A549 (cell line): Measurements from ENCODE around the gene LUZP2. TPM values are rescaled to one million over a fixed set of nuclear protein-coding genes. Genes with fewer than 3 reads are reported as not detected.

ENCODE experiments used
- ATAC-seq, 2 experiments: fragments of 200-7000 bp in 1 of 2; fragments of >200 bp in 1 of 2; cut with Nextera tagmentation in 1 of 2; cut with Tn5 transposase in 1 of 2; 3 replicates each; pipeline versions ENCODE4 v1.8.0 to v1.9.1; 2018 to 2020; ENCODE audit warnings: mild to moderate bottlenecking in 1 of 2, moderate library complexity in 1 of 2
- CTCF ChIA-PET: fragments of 300-600 bp; sonication (Branson Sonifier 250); formaldehyde crosslinking; extraction: SDS; loops from one replicate; lab custom pipeline; 2021; ENCODE audit warnings: antibody characterized with exemption, inconsistent platforms; lab: Yijun Ruan, JAX
- POLR2A ChIA-PET: fragments of 350-600 bp; formaldehyde crosslinking; extraction: SDS; loops from one replicate; lab custom pipeline; 2021; ENCODE audit warnings: antibody characterized with exemption, inconsistent platforms; lab: Yijun Ruan, JAX
- DNase-seq, 2 experiments: peaks; one replicate each; pipeline versions ENCODE4 v3.0.0 to v3.0.0-alpha.2; 2011 to 2016; ENCODE audit warnings: low read depth in 1 of 2, low spot score in 1 of 2
- FAIRE-seq: peaks from 2 replicates; lab custom pipeline; 2011; peaks lifted over from hg19 to GRCh38; lab: Jason Lieb, UNC
- H3K27ac ChIP-seq, 2 experiments: fragments of >200 bp; sonication (Bioruptor Twin); formaldehyde crosslinking; 3 replicates each; pipeline ENCODE4 v1.5.1; 2016 to 2017
- H3K4me1 ChIP-seq: fragments of >200 bp; sonication (Bioruptor Twin); formaldehyde crosslinking; 3 replicates; pipeline ENCODE4 v1.6.1; 2016
- H3K4me2 ChIP-seq: fragments of >200 bp; sonication (Bioruptor Twin); formaldehyde crosslinking; 3 replicates; pipeline ENCODE4 v1.6.1; 2016
- H3K4me3 ChIP-seq: fragments of >200 bp; sonication (Bioruptor Twin); formaldehyde crosslinking; 3 replicates; pipeline ENCODE4 v1.5.1; 2016
- H3K9me3 ChIP-seq: fragments of >200 bp; sonication (Bioruptor Twin); formaldehyde crosslinking; 3 replicates; pipeline ENCODE4 v1.6.1; 2016
- BCL3 ChIP-seq: fragments of >200 bp; sonication (Bioruptor Twin); formaldehyde crosslinking; IDR thresholded peaks from 3 replicates; pipeline ENCODE4 v1.6.1; 2016
- CBX2 ChIP-seq: fragments of 200-600 bp; sonication (generic); IDR thresholded peaks from 2 replicates; pipeline ENCODE4 v1.6.1; 2016; ENCODE audit warnings: low read depth, mild to moderate bottlenecking, borderline replicate concordance
- CBX8 ChIP-seq: fragments of 200-600 bp; sonication (generic); IDR thresholded peaks from 2 replicates; pipeline ENCODE4 v1.6.1; 2016
- CEBPB ChIP-seq, 2 experiments: fragments of >200 bp in 1 of 2; sonication (Bioruptor Twin) in 1 of 2; formaldehyde crosslinking in 1 of 2; IDR thresholded peaks; 2 replicates each; pipeline ENCODE4 v1.6.1; 2012 to 2016
- EHF ChIP-seq: fragments of 250-450 bp; sonication (Bioruptor Pico); IDR thresholded peaks from 2 replicates; pipeline ENCODE4 v1.5.0; 2020; ENCODE audit warnings: mild to moderate bottlenecking
- EHMT2 ChIP-seq: fragments of 200-600 bp; sonication (generic); IDR thresholded peaks from 2 replicates; pipeline ENCODE4 v1.6.1; 2016; ENCODE audit warnings: antibody characterized with exemption, low read depth, mild to moderate bottlenecking, moderate library complexity
- EP300 ChIP-seq, 2 experiments: fragments of >200 bp; sonication (Bioruptor Twin); formaldehyde crosslinking; IDR thresholded peaks; 2 replicates in 1 of 2; 3 replicates in 1 of 2; pipeline ENCODE4 v1.6.1; 2016 to 2017
- ESRRA ChIP-seq: fragments of 150-350 bp; IDR thresholded peaks from 2 replicates; pipeline ENCODE4 v1.6.1; 2014; ENCODE audit warnings: mild to moderate bottlenecking, low read length, borderline replicate concordance
- FOSL2 ChIP-seq, 2 experiments: fragments of 450-650 bp in 1 of 2; fragments of >200 bp in 1 of 2; sonication (Bioruptor Twin) in 1 of 2; formaldehyde crosslinking; IDR thresholded peaks; 2 replicates each; pipeline versions ENCODE4 v1.5.0 to v1.6.1; 2016 to 2020; ENCODE audit warnings: mild to moderate bottlenecking in 1 of 2, moderate library complexity in 1 of 2
- FOXS1 ChIP-seq: fragments of 250-450 bp; sonication (Bioruptor Pico); IDR thresholded peaks from 2 replicates; pipeline ENCODE4 v1.5.0; 2020; ENCODE audit warnings: mild to moderate bottlenecking, moderate library complexity
- HDAC2 ChIP-seq: fragments of 200-600 bp; sonication (generic); IDR thresholded peaks from 2 replicates; pipeline ENCODE4 v1.6.1; 2016
- HEYL ChIP-seq: fragments of 250-450 bp; sonication (Bioruptor Pico); IDR thresholded peaks from 2 replicates; pipeline ENCODE4 v1.8.0; 2021; ENCODE audit warnings: mild to moderate bottlenecking, moderate library complexity
- HOXB13 ChIP-seq: fragments of 250-450 bp; sonication (Bioruptor Pico); IDR thresholded peaks from 2 replicates; pipeline ENCODE4 v1.5.0; 2020; ENCODE audit warnings: low read depth, mild to moderate bottlenecking, moderate library complexity
- HOXB5 ChIP-seq: fragments of 250-450 bp; sonication (Bioruptor Pico); IDR thresholded peaks from 2 replicates; pipeline ENCODE4 v1.5.0; 2020; ENCODE audit warnings: mild to moderate bottlenecking, moderate library complexity
- JUN ChIP-seq, 2 experiments: fragments of >200 bp; sonication (Bioruptor Twin); formaldehyde crosslinking; IDR thresholded peaks; 2 replicates in 1 of 2; 3 replicates in 1 of 2; pipeline ENCODE4 v1.6.1; 2016 to 2017
- MAZ ChIP-seq: fragments of 150-350 bp; IDR thresholded peaks from 2 replicates; pipeline ENCODE4 v1.6.1; 2014; ENCODE audit warnings: antibody characterized with exemption, low read depth, low read length, borderline replicate concordance
- MYC ChIP-seq: IDR thresholded peaks from 2 replicates; pipeline ENCODE4 v1.6.1; 2012; ENCODE audit warnings: mild to moderate bottlenecking, inconsistent platforms, low read length, improper control_type of control experiment, borderline replicate concordance
- NPAS2 ChIP-seq: fragments of 250-450 bp; sonication (Bioruptor Pico); IDR thresholded peaks from 2 replicates; pipeline ENCODE4 v1.8.0; 2022; ENCODE audit warnings: mild to moderate bottlenecking, moderate library complexity, borderline replicate concordance
- NR3C1 ChIP-seq: fragments of >200 bp; sonication (Bioruptor Twin); formaldehyde crosslinking; IDR thresholded peaks from 3 replicates; pipeline ENCODE4 v1.6.1; 2017
- RFX5 ChIP-seq: fragments of 450-650 bp; IDR thresholded peaks from 2 replicates; pipeline ENCODE4 v1.7.1; 2014; ENCODE audit warnings: antibody characterized with exemption, mild to moderate bottlenecking, moderate library complexity
- SREBF2 ChIP-seq: fragments of 450-650 bp; IDR thresholded peaks from 2 replicates; pipeline ENCODE4 v1.6.1; 2014; ENCODE audit warnings: mild to moderate bottlenecking, moderate library complexity
- TP53 ChIP-seq: fragments of 250-450 bp; sonication (Bioruptor Pico); IDR thresholded peaks from 2 replicates; pipeline ENCODE4 v1.5.0; 2021; ENCODE audit warnings: mild to moderate bottlenecking, moderate library complexity
- ZC3H11A ChIP-seq: fragments of 450-650 bp; IDR thresholded peaks from 2 replicates; pipeline ENCODE4 v1.6.1; 2014; ENCODE audit warnings: antibody characterized with exemption, mild to moderate bottlenecking
- ZFP36 ChIP-seq: fragments of 450-650 bp; IDR thresholded peaks from 2 replicates; pipeline ENCODE4 v1.6.1; 2014; ENCODE audit warnings: borderline replicate concordance; ENCODE audit not compliant: partially characterized antibody
- WGBS: methylation state at CpG from one replicate; pipeline ENCODE4 v1.1.6; 2017; ENCODE audit errors: missing lambda C conversion rate; 5-methylcytosine and 5-hydroxymethylcytosine counted together
- polyA plus RNA-seq, 4 experiments: library from polyadenylated mRNA; depleted of rRNA in 3 of 4; stranded (reverse); fragments of >200 nt; fragmentation: RNase III in 1 of 4; extraction: RNeasy Plus Mini Kit Qiagen cat#74134 plus additional on column Dnase treatment in 1 of 4; gene quantifications; 2 replicates in 3 of 4; 3 replicates in 1 of 4; pipeline ENCODE4 v1.2.3, GENCODE V29; 2011 to 2017
- TF ChIP-seq, protein P1 (sequence below): fragments of 200-600 bp; sonication (generic); IDR thresholded peaks from 2 replicates; pipeline ENCODE4 v1.6.1; 2016; ENCODE audit warnings: antibody characterized with exemption, mild to moderate bottlenecking, moderate library complexity
- TF ChIP-seq, protein P2 (sequence below): fragments of 150-350 bp; IDR thresholded peaks from 2 replicates; pipeline ENCODE4 v1.6.1; 2014; ENCODE audit warnings: low read depth, mild to moderate bottlenecking, low read length
- TF ChIP-seq, protein P3 (sequence below): IDR thresholded peaks from 2 replicates; pipeline ENCODE4 v1.6.1; 2012

Gene LUZP2
- polyA plus RNA-seq, 2 of the 4 experiments (the other 2 are of a cell fraction): not detected

DNA sequence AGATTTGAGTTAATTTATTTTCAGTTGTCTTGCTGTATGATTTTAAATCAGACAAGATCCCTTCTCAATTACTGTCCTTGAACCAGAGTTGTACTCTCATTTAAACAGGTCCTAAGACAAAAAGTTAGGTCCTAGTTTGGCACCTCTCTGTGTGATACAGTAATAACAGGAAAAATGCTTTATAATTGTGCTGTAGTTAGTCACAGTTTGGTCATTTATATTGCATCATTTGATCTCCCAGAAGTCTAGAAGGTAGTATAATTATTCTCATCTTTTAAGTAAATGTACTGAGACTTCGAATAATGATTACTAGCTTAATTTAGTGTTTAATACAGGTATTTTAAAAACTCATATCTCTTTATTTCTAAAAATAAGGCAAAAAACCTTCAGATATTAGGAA, 18.1 kb upstream of the LUZP2 start:
- CTCF ChIA-PET: no interaction called here
- 0% methylated on average over 1 of the region's 1 CpG for WGBS
- POLR2A ChIA-PET: no interaction called here
- Histone ChIP-seq H3K4me1 (no peaks in the 10 kb centered on the region), H3K9me3 (no peaks in the 10 kb centered on the region), H3K4me2 (no peak overlapping the region), H3K4me3 (no peak overlapping the region), H3K27ac (no peak overlapping the region)
- FAIRE-seq: no peak
- DNase-seq: no peak
- no peak for ATAC-seq
- TF ChIP-seq EP300 (IDR thresholded peaks at IDR 0.05) (no peak), NR3C1 (no peak), HDAC2 (no peak), CBX8 (no peak), CEBPB (IDR thresholded peaks at IDR 0.05) (no peak), BCL3 (no peak), RFX5 (no peak), HEYL (CRISPR knock-in tag) (no peak), EHMT2 (no peak), EHF (CRISPR knock-in tag) (no peak), HOXB13 (CRISPR knock-in tag) (no peak), FOXS1 (CRISPR knock-in tag) (no peak), NPAS2 (CRISPR knock-in tag) (no peak), JUN (IDR thresholded peaks at IDR 0.05) (no peak), SREBF2 (no peak), FOSL2 (IDR thresholded peaks at IDR 0.05) (no peak), FOSL2 (CRISPR knock-in tag; IDR thresholded peaks at IDR 0.05) (no peak), ZC3H11A (no peak), MYC (no peak)
- TF ChIP-seq, protein P1, sequence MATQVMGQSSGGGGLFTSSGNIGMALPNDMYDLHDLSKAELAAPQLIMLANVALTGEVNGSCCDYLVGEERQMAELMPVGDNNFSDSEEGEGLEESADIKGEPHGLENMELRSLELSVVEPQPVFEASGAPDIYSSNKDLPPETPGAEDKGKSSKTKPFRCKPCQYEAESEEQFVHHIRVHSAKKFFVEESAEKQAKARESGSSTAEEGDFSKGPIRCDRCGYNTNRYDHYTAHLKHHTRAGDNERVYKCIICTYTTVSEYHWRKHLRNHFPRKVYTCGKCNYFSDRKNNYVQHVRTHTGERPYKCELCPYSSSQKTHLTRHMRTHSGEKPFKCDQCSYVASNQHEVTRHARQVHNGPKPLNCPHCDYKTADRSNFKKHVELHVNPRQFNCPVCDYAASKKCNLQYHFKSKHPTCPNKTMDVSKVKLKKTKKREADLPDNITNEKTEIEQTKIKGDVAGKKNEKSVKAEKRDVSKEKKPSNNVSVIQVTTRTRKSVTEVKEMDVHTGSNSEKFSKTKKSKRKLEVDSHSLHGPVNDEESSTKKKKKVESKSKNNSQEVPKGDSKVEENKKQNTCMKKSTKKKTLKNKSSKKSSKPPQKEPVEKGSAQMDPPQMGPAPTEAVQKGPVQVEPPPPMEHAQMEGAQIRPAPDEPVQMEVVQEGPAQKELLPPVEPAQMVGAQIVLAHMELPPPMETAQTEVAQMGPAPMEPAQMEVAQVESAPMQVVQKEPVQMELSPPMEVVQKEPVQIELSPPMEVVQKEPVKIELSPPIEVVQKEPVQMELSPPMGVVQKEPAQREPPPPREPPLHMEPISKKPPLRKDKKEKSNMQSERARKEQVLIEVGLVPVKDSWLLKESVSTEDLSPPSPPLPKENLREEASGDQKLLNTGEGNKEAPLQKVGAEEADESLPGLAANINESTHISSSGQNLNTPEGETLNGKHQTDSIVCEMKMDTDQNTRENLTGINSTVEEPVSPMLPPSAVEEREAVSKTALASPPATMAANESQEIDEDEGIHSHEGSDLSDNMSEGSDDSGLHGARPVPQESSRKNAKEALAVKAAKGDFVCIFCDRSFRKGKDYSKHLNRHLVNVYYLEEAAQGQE: no peak

GRCh38 chr11:24489477-24489876, 7.4 kb upstream of the LUZP2 start:
- ChIA-PET POLR2A (no interaction called here), CTCF (no interaction called here)
- Histone ChIP-seq H3K4me1 (no peaks in the 10 kb centered on the region), H3K27ac (no peak overlapping the region), H3K4me2 (no peak overlapping the region), H3K4me3 (no peak overlapping the region), H3K9me3 (no peaks in the 10 kb centered on the region)
- DNase-seq (no peak), ATAC-seq (no peak), FAIRE-seq (no peak)
- 7% methylated on average over 4 of the region's 4 CpGs for WGBS
- no peak for TF ChIP-seq MAZ
- no peak for TF ChIP-seq HOXB13 (CRISPR knock-in tag)
- no peak for TF ChIP-seq RFX5
- no peak for TF ChIP-seq ESRRA
- no peak for TF ChIP-seq BCL3
- TF ChIP-seq MYC: no peak
- no peak for TF ChIP-seq HOXB5 (CRISPR knock-in tag)
- no peak for TF ChIP-seq EP300 (IDR thresholded peaks at IDR 0.05)
- TF ChIP-seq CBX2: no peak
- no peak for TF ChIP-seq EHMT2
- TF ChIP-seq ZFP36: no peak
- TF ChIP-seq, protein P2, sequence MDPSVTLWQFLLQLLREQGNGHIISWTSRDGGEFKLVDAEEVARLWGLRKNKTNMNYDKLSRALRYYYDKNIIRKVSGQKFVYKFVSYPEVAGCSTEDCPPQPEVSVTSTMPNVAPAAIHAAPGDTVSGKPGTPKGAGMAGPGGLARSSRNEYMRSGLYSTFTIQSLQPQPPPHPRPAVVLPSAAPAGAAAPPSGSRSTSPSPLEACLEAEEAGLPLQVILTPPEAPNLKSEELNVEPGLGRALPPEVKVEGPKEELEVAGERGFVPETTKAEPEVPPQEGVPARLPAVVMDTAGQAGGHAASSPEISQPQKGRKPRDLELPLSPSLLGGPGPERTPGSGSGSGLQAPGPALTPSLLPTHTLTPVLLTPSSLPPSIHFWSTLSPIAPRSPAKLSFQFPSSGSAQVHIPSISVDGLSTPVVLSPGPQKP: no peak
- TF ChIP-seq CEBPB (IDR thresholded peaks at IDR 0.05): no peak
- TF ChIP-seq, protein P3, sequence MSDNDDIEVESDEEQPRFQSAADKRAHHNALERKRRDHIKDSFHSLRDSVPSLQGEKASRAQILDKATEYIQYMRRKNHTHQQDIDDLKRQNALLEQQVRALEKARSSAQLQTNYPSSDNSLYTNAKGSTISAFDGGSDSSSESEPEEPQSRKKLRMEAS: no peak
- TF ChIP-seq TP53 (CRISPR knock-in tag): no peak
